H1 (cell line): ENCODE data around the gene GTSF1L. TPM values are rescaled to one million over a fixed set of nuclear protein-coding genes. Genes with fewer than 3 reads are reported as not detected.

Source experiments
- CTCF ChIA-PET: fragments of 300-600 bp; sonication (Branson Sonifier 250); formaldehyde crosslinking; loops from one replicate; lab custom pipeline; 2021; ENCODE audit not compliant: partially characterized antibody; lab: Charles Lee
- POLR2A ChIA-PET: fragments of 300-600 bp; sonication (Branson Sonifier 250); formaldehyde crosslinking; loops from one replicate; lab custom pipeline; 2021; ENCODE audit warnings: inconsistent platforms; ENCODE audit not compliant: partially characterized antibody; lab: Charles Lee
- DNase-seq, 2 experiments: peaks; one replicate each; pipeline versions ENCODE4 v3.0.0 to v3.0.0-alpha.2; 2010 to 2022; ENCODE audit warnings: low spot score in 2 of 2, low read depth in 1 of 2, mixed read lengths in 1 of 2
- FAIRE-seq: peaks from 2 replicates; lab custom pipeline; 2011; peaks lifted over from hg19 to GRCh38; lab: Jason Lieb, UNC
- H2AFZ ChIP-seq: 2 replicates; pipeline ENCODE4 v1.8.1; 2012; ENCODE audit warnings: low read length, inconsistent platforms
- H2AK5ac ChIP-seq: 2 replicates; pipeline ENCODE4 v1.6.1; 2013; ENCODE audit warnings: low read depth, low read length
- H2BK120ac ChIP-seq: replicated peaks from 2 replicates; pipeline ENCODE3; 2013; ENCODE audit warnings: low read depth, low read length, inconsistent platforms
- H2BK12ac ChIP-seq: 2 replicates; pipeline ENCODE4 v1.6.1; 2013; ENCODE audit warnings: low read depth, low read length
- H2BK15ac ChIP-seq: 2 replicates; pipeline ENCODE4 v1.6.1; 2013; ENCODE audit warnings: low read length
- H2BK20ac ChIP-seq: 2 replicates; pipeline ENCODE4 v1.6.1; 2013; ENCODE audit warnings: low read length
- H2BK5ac ChIP-seq: 2 replicates; pipeline ENCODE4 v1.6.1; 2013; ENCODE audit warnings: low read depth, low read length
- H3K14ac ChIP-seq: 2 replicates; pipeline ENCODE4 v1.6.1; 2013; ENCODE audit warnings: inconsistent platforms; ENCODE audit not compliant: insufficient read length
- H3K18ac ChIP-seq: 2 replicates; pipeline ENCODE4 v1.6.1; 2013; ENCODE audit warnings: low read length; ENCODE audit errors: extremely low read depth
- H3K23ac ChIP-seq: 2 replicates; pipeline ENCODE4 v1.6.1; 2013; ENCODE audit warnings: inconsistent platforms; ENCODE audit not compliant: insufficient read length
- H3K23me2 ChIP-seq: 2 replicates; pipeline ENCODE4 v1.6.1; 2013; ENCODE audit warnings: low read depth, low read length
- H3K27ac ChIP-seq: 2 replicates; pipeline ENCODE4 v1.6.1; 2011; ENCODE audit warnings: low read depth, low read length, inconsistent platforms
- H3K27me3 ChIP-seq, 4 experiments: replicated peaks in 1 of 4; 1 replicate in 1 of 4; 2 replicates in 3 of 4; pipeline versions ENCODE4 v1.6.1 to v1.8.1; 2011 to 2013; ENCODE audit warnings: low read length in 3 of 4, mild to moderate bottlenecking in 3 of 4, inconsistent platforms in 2 of 4, mixed read lengths in 2 of 4, moderate library complexity in 1 of 4; ENCODE audit not compliant: control insufficient read depth in 3 of 4, insufficient read depth in 3 of 4; ENCODE audit errors: extremely low read depth in 1 of 4
- H3K36me3 ChIP-seq, 4 experiments: 2 replicates each; pipeline versions ENCODE4 v1.6.1 to v1.8.1; 2011 to 2013; ENCODE audit warnings: mild to moderate bottlenecking in 4 of 4, low read length in 3 of 4, moderate library complexity in 2 of 4, control low read depth in 1 of 4, inconsistent platforms in 1 of 4; ENCODE audit not compliant: insufficient read depth in 4 of 4, control insufficient read depth in 2 of 4
- H3K4ac ChIP-seq: replicated peaks from 2 replicates; pipeline ENCODE3; 2013; ENCODE audit warnings: low read length, low read depth, mixed read lengths, inconsistent platforms; ENCODE audit not compliant: insufficient read length
- H3K4me1 ChIP-seq, 4 experiments: replicated peaks in 1 of 4; 1 replicate in 1 of 4; 2 replicates in 3 of 4; pipeline versions ENCODE4 v1.6.1 to v1.8.1; 2011 to 2013; ENCODE audit warnings: low read length in 3 of 4, inconsistent platforms in 2 of 4, mixed read lengths in 1 of 4; ENCODE audit not compliant: insufficient read depth in 4 of 4, control insufficient read depth in 3 of 4
- H3K4me2 ChIP-seq, 2 experiments: 2 replicates each; pipeline versions ENCODE4 v1.6.1 to v1.8.1; 2011 to 2013; ENCODE audit warnings: low read depth in 2 of 2, low read length in 2 of 2, control low read depth in 1 of 2, inconsistent platforms in 1 of 2, mild to moderate bottlenecking in 1 of 2; ENCODE audit not compliant: insufficient read depth in 1 of 2
- H3K4me3 ChIP-seq, 4 experiments: fragments of 200-600, 300-600 bp in 1 of 4; sonication (generic), shearing (Covaris generic), sonication (Bioruptor Twin) in 1 of 4; 2 replicates each; pipeline versions ENCODE4 v1.5.1 to v1.8.1; 2011 to 2016; ENCODE audit warnings: low read length in 4 of 4, low read depth in 3 of 4, control low read depth in 2 of 4, inconsistent platforms in 2 of 4, mild to moderate bottlenecking in 2 of 4, mixed read lengths in 1 of 4, moderate library complexity in 1 of 4; ENCODE audit not compliant: insufficient read depth in 2 of 4; ENCODE audit errors: extremely low read depth in 1 of 4
- H3K56ac ChIP-seq: replicated peaks from 2 replicates; pipeline ENCODE3; 2013; ENCODE audit warnings: low read depth, mild to moderate bottlenecking, mixed read lengths, low read length, inconsistent platforms; ENCODE audit not compliant: insufficient read length
- H3K79me1 ChIP-seq: 2 replicates; pipeline ENCODE4 v1.6.1; 2013; ENCODE audit warnings: low read depth, low read length, control low read depth
- H3K79me2 ChIP-seq, 2 experiments: 2 replicates each; pipeline versions ENCODE4 v1.6.1 to v1.8.1; 2012 to 2013; ENCODE audit warnings: low read length in 2 of 2, mild to moderate bottlenecking in 2 of 2, inconsistent platforms in 1 of 2; ENCODE audit not compliant: insufficient read depth in 2 of 2, control insufficient read depth in 1 of 2
- H3K9ac ChIP-seq, 4 experiments: replicated peaks in 1 of 4; 1 replicate in 1 of 4; 2 replicates in 3 of 4; pipeline versions ENCODE4 v1.6.1 to v1.8.1; 2011 to 2013; ENCODE audit warnings: low read depth in 3 of 4, low read length in 3 of 4, control low read depth in 2 of 4, mild to moderate bottlenecking in 2 of 4, moderate library complexity in 2 of 4, inconsistent platforms in 1 of 4; ENCODE audit errors: extremely low read depth in 1 of 4
- H3K9me3 ChIP-seq, 2 experiments: 2 replicates each; pipeline versions ENCODE4 v1.6.1 to v1.8.1; 2012 to 2013; ENCODE audit warnings: mild to moderate bottlenecking in 2 of 2, moderate library complexity in 2 of 2, control low read depth in 1 of 2, inconsistent platforms in 1 of 2, low read depth in 1 of 2, low read length in 1 of 2, mixed read lengths in 1 of 2; ENCODE audit not compliant: insufficient read depth in 2 of 2
- H4K20me1 ChIP-seq, 2 experiments: replicated peaks in 1 of 2; 2 replicates each; pipeline versions ENCODE3 to v1.8.1; 2011 to 2013; ENCODE audit warnings: inconsistent platforms in 2 of 2, low read length in 2 of 2, mild to moderate bottlenecking in 1 of 2; ENCODE audit not compliant: insufficient read depth in 2 of 2, control insufficient read depth in 1 of 2
- H4K5ac ChIP-seq: 2 replicates; pipeline ENCODE4 v1.6.1; 2013; ENCODE audit warnings: low read length, low read depth, mixed read lengths, inconsistent platforms; ENCODE audit not compliant: insufficient read length
- H4K8ac ChIP-seq: 2 replicates; pipeline ENCODE4 v1.8.0; 2013; ENCODE audit warnings: mild to moderate bottlenecking, moderate library complexity, low read length, inconsistent platforms; ENCODE audit not compliant: insufficient read depth; ENCODE audit errors: extremely low read depth
- H4K91ac ChIP-seq: replicated peaks from 2 replicates; pipeline ENCODE3; 2013; ENCODE audit warnings: low read length, mixed read lengths, inconsistent platforms; ENCODE audit not compliant: insufficient read length
- ATF2 ChIP-seq: IDR thresholded peaks from 2 replicates; pipeline ENCODE4 v1.6.1; 2012; ENCODE audit warnings: low read length, inconsistent platforms
- EZH2 ChIP-seq: fragments of 200-600 bp; sonication (generic); IDR thresholded peaks from 2 replicates; pipeline ENCODE4 v1.7.1; 2012; ENCODE audit warnings: low read depth, mild to moderate bottlenecking, moderate library complexity, low read length, inconsistent platforms; ENCODE audit not compliant: severe bottlenecking
- WGBS, 2 experiments: shearing (Covaris generic) in 1 of 2; methylation state at CpG; one replicate each; pipeline versions ENCODE4 v1.1.6 to v1.1.7; 2013 to 2015; ENCODE audit warnings: low lambda C conversion rate in 2 of 2, mixed read lengths in 2 of 2, inconsistent platforms in 1 of 2, low coverage in 1 of 2, missing lambda C conversion rate in 1 of 2; ENCODE audit not compliant: insufficient replicate concordance in 2 of 2, insufficient coverage in 1 of 2, insufficient read length in 1 of 2; ENCODE audit errors: extremely low coverage in 1 of 2, missing lambda C conversion rate in 1 of 2; 5-methylcytosine and 5-hydroxymethylcytosine counted together
- polyA plus RNA-seq, 7 experiments: library from polyadenylated mRNA; depleted of rRNA in 3 of 7; stranded (reverse) in 5 of 7; unstranded in 2 of 7; fragments of >200 nt in 5 of 7; fragments of 200-250 nt in 2 of 7; gene quantifications; 1 replicate in 5 of 7; 2 replicates in 1 of 7; 4 replicates in 1 of 7; pipeline versions ENCODE4 v1.2.1 to v1.2.3, GENCODE V29; 2011 to 2013; ENCODE audit warnings: missing spikeins in 2 of 7, mixed read lengths in 2 of 7
- total RNA-seq: library from RNA; stranded (reverse); fragmentation: NEBNext Ultra II Directional; extraction: Animal tissue kit (Norgen Biotek cat#: 25700); gene quantifications from 2 replicates; pipeline ENCODE4 v1.2.1, GENCODE V29; 2021

GTSF1L gene
- total and polyA plus RNA-seq, 2 of the 8 experiments (the other 6 are each of a cell fraction or from before 2014, with no cell fraction given): not detected

GRCh38 chr20:43686820-43687219 lies 40.0 kb downstream of the GTSF1L start:
- Histone ChIP-seq H4K5ac (no peak overlapping the region), H3K27ac (no peak overlapping the region), H3K79me2 (peaks cover 0 to 2% of the 10 kb centered on the region in 2 experiments; a peak in 1 of 4 replicates), H2BK12ac (no peak overlapping the region), H2BK20ac (no peak overlapping the region), H3K23ac (no peak overlapping the region), H3K18ac (no peak overlapping the region), H3K4me3 (no peak overlapping the region), H3K4ac (no peak overlapping the region), H3K4me2 (no peak overlapping the region), H2AFZ (no peak overlapping the region), H3K9me3 (no peaks in the 10 kb centered on the region), H2BK15ac (no peak overlapping the region), H3K14ac (no peak overlapping the region), H4K8ac (no peak overlapping the region), H3K36me3 (peaks cover 10 to 45% (median 32%) of the 10 kb centered on the region in 4 experiments), H3K79me1 (peaks cover 8% of the 10 kb centered on the region; the same call in 1 of the 2 replicates), H4K20me1 (peaks cover 0 to 11% of the 10 kb centered on the region in 2 experiments), H2BK120ac (no peak overlapping the region), H4K91ac (no peak overlapping the region), H3K9ac (no peak overlapping the region), H3K56ac (no peak overlapping the region), H3K27me3 (no peaks in the 10 kb centered on the region), H2AK5ac (no peak overlapping the region), H2BK5ac (no peak overlapping the region), H3K23me2 (no peaks in the 10 kb centered on the region), H3K4me1 (peaks cover 0 to 2% (median 0%) of the 10 kb centered on the region in 4 experiments; a peak in 1 of 7 replicates)
- no peak for DNase-seq
- CTCF ChIA-PET: interaction anchor here (1.0 kb wide), 1 partner anchor 96 kb away, joined by 3 read pairs; the partner anchor contains the start of gene IFT52
- WGBS, 2 experiments: 95% methylated on average over 12 of the region's 13 CpGs; no CpG with 5 or more reads in 1 of the 2 experiments
- FAIRE-seq: no peak
- no peak for TF ChIP-seq EZH2
- TF ChIP-seq ATF2: no peak
- POLR2A ChIA-PET: interaction anchor here (1.0 to 1.1 kb wide), 2 partner anchors 13 to 17 kb away, joined by 3 to 6 read pairs; no protein-coding TSS in a partner anchor
